Parathyroid adenoma (tissue), 2 donors: Measurements from ENCODE around the gene TRABD2A.

ENCODE experiments used
- H2AFZ ChIP-seq: fragments of 300-600 bp; sonication (generic); one replicate; pipeline ENCODE4 v1.7.0; 2017; ENCODE audit warnings: antibody characterized with exemption, mild to moderate bottlenecking
- H3K27ac ChIP-seq: fragments of 300-600 bp; sonication (generic); one replicate; pipeline ENCODE4 v1.7.0; 2017
- H3K27me3 ChIP-seq: fragments of 300-600 bp; sonication (generic); one replicate; pipeline ENCODE4 v1.7.0; 2017; ENCODE audit warnings: low read length; ENCODE audit not compliant: control insufficient read depth, insufficient read depth
- H3K36me3 ChIP-seq: fragments of 300-600 bp; sonication (generic); one replicate; pipeline ENCODE4 v1.7.0; 2017; ENCODE audit warnings: low read length; ENCODE audit not compliant: control insufficient read depth, insufficient read depth
- H3K4me1 ChIP-seq: fragments of 300-600 bp; sonication (generic); one replicate; pipeline ENCODE4 v1.7.0; 2017; ENCODE audit warnings: control low read depth
- H3K4me2 ChIP-seq: fragments of 300-600 bp; sonication (generic); one replicate; pipeline ENCODE4 v1.7.0; 2017; ENCODE audit warnings: low read length
- H3K4me3 ChIP-seq: fragments of 300-600 bp; sonication (generic); one replicate; pipeline ENCODE4 v1.7.0; 2017; ENCODE audit warnings: low read depth, low read length
- H3K79me2 ChIP-seq: fragments of 300-600 bp; sonication (generic); one replicate; pipeline ENCODE4 v1.7.0; 2017; ENCODE audit warnings: control low read depth
- H3K9ac ChIP-seq: fragments of 300-600 bp; sonication (generic); one replicate; pipeline ENCODE4 v1.7.0; 2017; ENCODE audit warnings: mild to moderate bottlenecking
- H3K9me3 ChIP-seq: fragments of 300-600 bp; sonication (generic); one replicate; pipeline ENCODE4 v1.7.0; 2017; ENCODE audit warnings: low read length; ENCODE audit not compliant: control insufficient read depth
- TF ChIP-seq, protein P1 (sequence below): fragments of 300-600 bp; sonication (generic); IDR thresholded peaks from one replicate; pipeline ENCODE4 v1.7.0; 2017; ENCODE audit warnings: antibody characterized with exemption, mild to moderate bottlenecking
- donor health status: primary hyperparathyroidism.

TRABD2A gene

DNA sequence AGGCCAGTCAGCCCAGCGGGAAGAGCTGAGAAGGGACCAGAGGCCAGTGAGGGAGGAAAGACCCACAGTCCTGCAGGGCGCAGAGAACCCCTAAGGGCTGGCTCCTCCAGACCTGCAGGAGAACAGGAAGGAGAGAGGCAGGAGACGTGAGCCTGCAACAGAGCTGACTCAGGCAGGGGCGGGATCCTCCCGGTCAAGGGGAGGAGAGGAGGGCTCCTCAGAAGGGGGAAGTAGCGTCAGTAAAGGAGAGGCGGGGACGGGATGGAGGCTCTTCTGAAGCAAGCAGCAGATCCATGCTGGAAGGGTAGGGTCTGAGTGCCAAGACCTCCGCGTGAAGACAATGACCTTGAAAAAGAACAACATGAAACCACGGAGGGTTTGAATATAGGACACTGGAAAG, 50.8 kb downstream of the TRABD2A start:
- Histone ChIP-seq H3K79me2 (no peaks in the 10 kb centered on the region), H3K36me3 (no peaks in the 10 kb centered on the region), H2AFZ (no peak overlapping the region), H3K27ac (no peak overlapping the region), H3K9me3 (no peaks in the 10 kb centered on the region), H3K4me1 (no peaks in the 10 kb centered on the region), H3K9ac (no peak overlapping the region), H3K4me3 (no peak overlapping the region), H3K4me2 (no peak overlapping the region), H3K27me3 (no peaks in the 10 kb centered on the region)
- TF ChIP-seq, protein P1, sequence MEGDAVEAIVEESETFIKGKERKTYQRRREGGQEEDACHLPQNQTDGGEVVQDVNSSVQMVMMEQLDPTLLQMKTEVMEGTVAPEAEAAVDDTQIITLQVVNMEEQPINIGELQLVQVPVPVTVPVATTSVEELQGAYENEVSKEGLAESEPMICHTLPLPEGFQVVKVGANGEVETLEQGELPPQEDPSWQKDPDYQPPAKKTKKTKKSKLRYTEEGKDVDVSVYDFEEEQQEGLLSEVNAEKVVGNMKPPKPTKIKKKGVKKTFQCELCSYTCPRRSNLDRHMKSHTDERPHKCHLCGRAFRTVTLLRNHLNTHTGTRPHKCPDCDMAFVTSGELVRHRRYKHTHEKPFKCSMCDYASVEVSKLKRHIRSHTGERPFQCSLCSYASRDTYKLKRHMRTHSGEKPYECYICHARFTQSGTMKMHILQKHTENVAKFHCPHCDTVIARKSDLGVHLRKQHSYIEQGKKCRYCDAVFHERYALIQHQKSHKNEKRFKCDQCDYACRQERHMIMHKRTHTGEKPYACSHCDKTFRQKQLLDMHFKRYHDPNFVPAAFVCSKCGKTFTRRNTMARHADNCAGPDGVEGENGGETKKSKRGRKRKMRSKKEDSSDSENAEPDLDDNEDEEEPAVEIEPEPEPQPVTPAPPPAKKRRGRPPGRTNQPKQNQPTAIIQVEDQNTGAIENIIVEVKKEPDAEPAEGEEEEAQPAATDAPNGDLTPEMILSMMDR = no peak

GRCh38 chr2:84829693-84830092, 51.2 kb downstream of the TRABD2A start:
- Histone ChIP-seq H3K9me3 (no peaks in the 10 kb centered on the region), H3K36me3 (no peaks in the 10 kb centered on the region), H3K79me2 (no peaks in the 10 kb centered on the region), H3K4me2 (no peak overlapping the region), H3K27ac (no peak overlapping the region), H3K4me3 (no peak overlapping the region), H3K4me1 (no peaks in the 10 kb centered on the region), H3K27me3 (no peaks in the 10 kb centered on the region), H3K9ac (no peak overlapping the region), H2AFZ (no peak overlapping the region)
- TF ChIP-seq, protein P1 = no peak

GRCh38 chr2:84827978-84828575, 52.8 kb downstream of the TRABD2A start:
- Histone ChIP-seq H2AFZ (no peak overlapping the region), H3K4me2 (no peak overlapping the region), H3K4me3 (no peak overlapping the region), H3K36me3 (no peaks in the 10 kb centered on the region), H3K27me3 (no peaks in the 10 kb centered on the region), H3K79me2 (no peaks in the 10 kb centered on the region), H3K4me1 (no peaks in the 10 kb centered on the region), H3K27ac (no peak overlapping the region), H3K9ac (no peak overlapping the region), H3K9me3 (no peaks in the 10 kb centered on the region)
- TF ChIP-seq, protein P1 = no peak

- no peak overlapping the region for H3K4me3 ChIP-seq
- no peaks in the 10 kb centered on the region for H3K4me1 ChIP-seq
- no peaks in the 10 kb centered on the region for H3K79me2 ChIP-seq
- no peak overlapping the region for H3K27ac ChIP-seq
- no peak overlapping the region for H3K4me2 ChIP-seq
- H3K36me3 ChIP-seq = no peaks in the 10 kb centered on the region
- H2AFZ ChIP-seq = no peak overlapping the region
- no peaks in the 10 kb centered on the region for H3K9me3 ChIP-seq
- H3K27me3 ChIP-seq = no peaks in the 10 kb centered on the region
- TF ChIP-seq, protein P1 = no peak
- H3K9ac ChIP-seq = no peak overlapping the region
These were observed 57.1 kb downstream of the TRABD2A start for GRCh38 chr2:84823788-84824187.

- Histone ChIP-seq H3K4me1 (no peaks in the 10 kb centered on the region), H3K4me3 (no peak overlapping the region), H3K79me2 (no peaks in the 10 kb centered on the region), H3K27me3 (no peaks in the 10 kb centered on the region), H3K9me3 (no peaks in the 10 kb centered on the region), H2AFZ (no peak overlapping the region), H3K27ac (no peak overlapping the region), H3K9ac (no peak overlapping the region), H3K36me3 (no peaks in the 10 kb centered on the region), H3K4me2 (no peak overlapping the region)
- TF ChIP-seq, protein P1 = no peak
These were observed 57.7 kb downstream of the TRABD2A start for GRCh38 chr2:84823229-84823628.
